Measurements from ENCODE around the gene HEY2.
"Not testable (repeated sequence)": the region's sequence is repeated elsewhere in the genome, so short reads cannot be mapped to it uniquely, and the experiment has no call there.

Gene HEY2

GRCh38 chr6:125773387-125774341 lies 24.2 kb downstream of the HEY2 start:
- no peak for DNase-seq

- DNase-seq = not testable (repeated sequence)
These were observed 26.8 kb downstream of the HEY2 start for GRCh38 chr6:125776107-125776826.

GRCh38 chr6:125779924-125780539 lies 30.6 kb downstream of the HEY2 start:
- DNase-seq = peak; percentile 82

- DNase-seq = no peak
These were observed 31.3 kb downstream of the HEY2 start for GRCh38 chr6:125780540-125781313.

GRCh38 chr6:125781314-125781868 lies 32.0 kb downstream of the HEY2 start:
- DNase-seq = no peak

- no peak for DNase-seq
These were observed 34.9 kb downstream of the HEY2 start for GRCh38 chr6:125784365-125784764.

- DNase-seq = no peak
These were observed 38.4 kb downstream of the HEY2 start for GRCh38 chr6:125787791-125788190.

GRCh38 chr6:125789167-125789566 lies 39.7 kb downstream of the HEY2 start:
- DNase-seq = no peak

- DNase-seq = peak; percentile 55
These were observed 40.3 kb downstream of the HEY2 start for GRCh38 chr6:125789576-125790357.

- no peak for DNase-seq
These were observed 41.1 kb downstream of the HEY2 start, which contains the start of gene NCOA7 for GRCh38 chr6:125790358-125791150. Gene NCOA7, plus strand, starts transcription at chr6:125790960. Its CDS starts 24,395 bp downstream, at chr6:125815355.

- peak; percentile 30 for DNase-seq
These were observed 41.9 kb downstream of the HEY2 start for GRCh38 chr6:125791151-125791819.

GRCh38 chr6:125791820-125792165 lies 42.4 kb downstream of the HEY2 start:
- DNase-seq = no peak

GRCh38 chr6:125792172-125792571 lies 42.7 kb downstream of the HEY2 start:
- DNase-seq = no peak

- DNase-seq = no peak
These were observed 43.2 kb downstream of the HEY2 start for GRCh38 chr6:125792680-125793079.

- DNase-seq = no peak
These were observed 43.8 kb downstream of the HEY2 start for GRCh38 chr6:125793280-125793679.

GRCh38 chr6:125793863-125794262 lies 44.4 kb downstream of the HEY2 start:
- no peak for DNase-seq

- DNase-seq = no peak
These were observed 45.1 kb downstream of the HEY2 start for GRCh38 chr6:125794342-125795137.

GRCh38 chr6:125795301-125795700 lies 45.9 kb downstream of the HEY2 start:
- no peak for DNase-seq
